Testis (tissue), 3 donors: ENCODE measurements around the gene ERBB4. TPM values are rescaled to one million over a fixed set of nuclear protein-coding genes. Genes with fewer than 3 reads are reported as not detected.

Experiments
- DNase-seq: peaks from one replicate; pipeline ENCODE4 v3.0.0-alpha.2; 2019
- H3K27ac ChIP-seq, 2 donors: fragments of 200-600 bp; sonication (generic); one replicate each; pipeline ENCODE4 v1.5.1; 2019
- H3K27me3 ChIP-seq: fragments of 200-600 bp; sonication (generic); one replicate; pipeline ENCODE4 v1.5.1; 2019
- H3K36me3 ChIP-seq: fragments of 200-600 bp; sonication (generic); one replicate; pipeline ENCODE4 v1.5.1; 2017; ENCODE audit warnings: low read depth; ENCODE audit errors: missing control alignments
- H3K4me1 ChIP-seq: fragments of 200-600 bp; sonication (generic); one replicate; pipeline ENCODE4 v1.5.1; 2019
- H3K4me3 ChIP-seq, 2 donors: fragments of 200-600 bp; sonication (generic); one replicate each; pipeline ENCODE4 v1.5.1; 2017 to 2019
- H3K9me3 ChIP-seq: fragments of 200-600 bp; sonication (generic); one replicate; pipeline ENCODE4 v1.5.1; 2017
- POLR2A ChIP-seq: fragments of 450-650 bp; IDR thresholded peaks from one replicate; pipeline ENCODE4 v1.6.1; 2017; ENCODE audit warnings: antibody characterized with exemption, mild to moderate bottlenecking, moderate library complexity
- WGBS, 2 donors: methylation state at CpG; one replicate each; pipeline ENCODE4 v1.1.5; 2018; 5-methylcytosine and 5-hydroxymethylcytosine counted together
- intact Hi-C: fragments of 100-400 bp; cut with DNase I; formaldehyde crosslinking; loops from one replicate; pipeline ENCODE4 v1.15.1; 2023; ENCODE audit warnings: low total_unique reads
- polyA plus RNA-seq: library from polyadenylated mRNA; stranded (reverse); fragments of 350-450 nt; fragmentation: Illumina TruSeq; extraction: RNeasy Lipid Tissue Mini Kit (QIAGEN cat#74804); gene quantifications from one replicate; pipeline ENCODE4 v1.2.3, GENCODE V29; 2014; ENCODE audit warnings: low read depth, low replicate concordance; ENCODE audit not compliant: insufficient read depth
- total RNA-seq, 2 donors: library from RNA; depleted of rRNA; stranded (reverse); fragments of >200 nt; gene quantifications; one replicate each; pipeline ENCODE4 v1.2.3, GENCODE V29; 2016
- TF ChIP-seq, protein P1 (sequence below), 3 experiments: fragments of 450-650 bp in 2 of 3; fragments of 200-600 bp in 1 of 3; sonication (generic) in 1 of 3; IDR thresholded peaks; one replicate each; pipeline ENCODE4 v1.5.1; 2016 to 2019; ENCODE audit warnings: antibody characterized with exemption in 3 of 3, mild to moderate bottlenecking in 2 of 3, moderate library complexity in 1 of 3

ERBB4 gene
- total and polyA plus RNA-seq, 3 donors from 2014 or later = 6.1 to 62.7 (median 47.7) TPM

DNA sequence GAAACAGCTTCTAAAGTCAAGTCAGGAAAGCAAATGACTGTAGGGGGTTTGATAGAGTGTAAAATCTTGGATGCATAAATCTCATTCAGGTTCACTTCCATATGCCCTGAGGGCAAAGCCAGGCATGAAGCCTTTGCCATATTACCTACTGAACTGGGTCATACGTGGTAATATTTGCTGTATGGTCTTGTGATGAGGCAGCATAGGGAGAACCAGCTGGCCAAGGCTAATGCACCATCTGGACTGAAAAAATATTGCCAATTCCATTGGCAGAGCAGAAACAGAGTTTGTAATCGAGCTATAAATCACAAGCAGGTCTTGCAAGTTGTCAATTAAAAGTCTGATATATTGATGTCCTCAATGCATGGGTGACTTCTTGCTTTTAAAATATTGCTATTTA is 243.8 kb downstream of the ERBB4 start:
- 79 to 91% methylated on average over 2 of the region's 2 CpGs for WGBS, 2 donors
- intact Hi-C loops = no loop called here

DNA sequence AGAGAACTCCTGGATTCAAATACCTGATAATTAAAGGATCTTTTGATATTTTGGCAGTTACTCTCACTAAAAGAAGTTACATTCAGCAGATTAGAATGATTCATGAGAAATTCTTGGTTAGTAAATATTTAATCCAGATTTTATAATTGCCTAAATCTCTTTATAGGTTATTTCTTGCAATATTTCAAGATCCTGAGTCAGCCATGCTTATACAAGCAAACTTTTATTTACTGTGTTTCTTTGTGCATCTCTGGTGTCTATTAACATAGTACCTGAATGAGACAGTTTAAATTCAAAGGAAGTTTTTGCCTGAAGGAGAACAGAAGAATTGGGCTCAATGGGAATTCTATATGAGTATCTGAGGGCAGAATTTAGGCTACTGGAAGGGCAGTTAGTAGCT is 249.3 kb downstream of the ERBB4 start:
- Histone ChIP-seq H3K27me3 (no peaks in the 10 kb centered on the region), H3K4me3 (no peak overlapping the region), H3K4me1 (peaks cover 4% of the 10 kb centered on the region), H3K9me3 (no peaks in the 10 kb centered on the region), H3K36me3 (no peaks in the 10 kb centered on the region), H3K27ac (no peak overlapping the region)
- no peak for DNase-seq
- intact Hi-C loops = no loop called here
- TF ChIP-seq, protein P1, sequence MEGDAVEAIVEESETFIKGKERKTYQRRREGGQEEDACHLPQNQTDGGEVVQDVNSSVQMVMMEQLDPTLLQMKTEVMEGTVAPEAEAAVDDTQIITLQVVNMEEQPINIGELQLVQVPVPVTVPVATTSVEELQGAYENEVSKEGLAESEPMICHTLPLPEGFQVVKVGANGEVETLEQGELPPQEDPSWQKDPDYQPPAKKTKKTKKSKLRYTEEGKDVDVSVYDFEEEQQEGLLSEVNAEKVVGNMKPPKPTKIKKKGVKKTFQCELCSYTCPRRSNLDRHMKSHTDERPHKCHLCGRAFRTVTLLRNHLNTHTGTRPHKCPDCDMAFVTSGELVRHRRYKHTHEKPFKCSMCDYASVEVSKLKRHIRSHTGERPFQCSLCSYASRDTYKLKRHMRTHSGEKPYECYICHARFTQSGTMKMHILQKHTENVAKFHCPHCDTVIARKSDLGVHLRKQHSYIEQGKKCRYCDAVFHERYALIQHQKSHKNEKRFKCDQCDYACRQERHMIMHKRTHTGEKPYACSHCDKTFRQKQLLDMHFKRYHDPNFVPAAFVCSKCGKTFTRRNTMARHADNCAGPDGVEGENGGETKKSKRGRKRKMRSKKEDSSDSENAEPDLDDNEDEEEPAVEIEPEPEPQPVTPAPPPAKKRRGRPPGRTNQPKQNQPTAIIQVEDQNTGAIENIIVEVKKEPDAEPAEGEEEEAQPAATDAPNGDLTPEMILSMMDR (IDR thresholded peaks at IDR 0.05) = no peak
- no peak for TF ChIP-seq POLR2A

More for the DNA sequence above, 243.8 kb downstream of the ERBB4 start:
- H3K27me3 ChIP-seq = no peaks in the 10 kb centered on the region
- no peak overlapping the region for H3K4me3 ChIP-seq
- H3K4me1 ChIP-seq = no peaks in the 10 kb centered on the region
- no peak for DNase-seq
- no peak overlapping the region for H3K27ac ChIP-seq
- H3K9me3 ChIP-seq = no peaks in the 10 kb centered on the region
- no peaks in the 10 kb centered on the region for H3K36me3 ChIP-seq
- TF ChIP-seq POLR2A = no peak
- TF ChIP-seq, protein P1 (IDR thresholded peaks at IDR 0.05) = no peak

DNA sequence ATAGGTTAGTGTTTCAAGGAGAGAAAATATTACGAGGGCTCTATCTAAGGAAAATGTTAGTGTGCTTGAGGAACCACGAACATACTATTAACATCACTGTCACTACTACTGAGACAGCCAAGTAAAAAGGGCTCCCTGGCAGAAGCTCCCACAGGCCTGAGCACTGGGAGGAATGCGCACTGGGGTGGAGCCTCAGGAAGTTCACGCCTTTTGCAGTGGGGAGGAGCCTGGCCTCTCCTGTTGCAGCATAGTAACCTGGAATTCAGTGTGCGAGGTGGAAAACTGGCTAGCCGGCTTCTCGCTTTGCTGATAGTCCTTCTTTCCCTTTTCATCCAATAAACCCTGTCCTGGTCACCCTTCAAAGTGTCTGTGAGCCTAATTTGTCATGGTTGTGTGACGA is 250.3 kb downstream of the ERBB4 start:
- Histone ChIP-seq H3K9me3 (no peaks in the 10 kb centered on the region), H3K27me3 (no peaks in the 10 kb centered on the region), H3K27ac (no peak overlapping the region), H3K4me3 (peak overlapping the region in 1 of 2 donors; percentile 18), H3K4me1 (peaks cover 5% of the 10 kb centered on the region), H3K36me3 (no peaks in the 10 kb centered on the region)
- no peak for DNase-seq
- 70 to 83% methylated on average over 6 to 8 of the region's 8 CpGs for WGBS, 2 donors
- intact Hi-C loops = no loop called here
- TF ChIP-seq POLR2A = no peak
- TF ChIP-seq, protein P1 (IDR thresholded peaks at IDR 0.05) = no peak

DNA sequence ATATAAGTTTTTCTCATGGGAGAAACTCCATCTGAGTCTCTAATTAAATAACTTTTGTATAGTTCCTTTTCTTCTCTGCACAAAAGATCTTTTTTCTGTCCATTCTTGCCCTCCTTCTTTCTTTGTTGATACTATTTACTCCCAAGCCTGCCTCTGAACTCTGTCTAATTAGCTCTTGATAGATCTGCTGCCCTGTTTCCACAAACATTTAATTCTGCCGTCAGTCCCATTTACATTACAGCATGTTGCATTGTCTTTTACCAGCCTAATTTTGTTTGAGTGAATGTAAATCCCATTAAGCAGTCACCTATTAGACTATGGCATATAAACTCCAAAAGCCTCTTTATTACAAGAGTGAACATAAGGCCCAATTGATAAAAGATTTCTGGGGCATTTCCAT is 254.4 kb downstream of the ERBB4 start:
- H3K27me3 ChIP-seq = no peaks in the 10 kb centered on the region
- H3K4me1 ChIP-seq = peaks cover 12% of the 10 kb centered on the region
- H3K36me3 ChIP-seq = no peaks in the 10 kb centered on the region
- H3K4me3 ChIP-seq = no peak overlapping the region
- intact Hi-C loops = no loop called here
- WGBS, 2 donors = 42 to 53% methylated on average over 1 of the region's 1 CpG
- DNase-seq = no peak
- H3K9me3 ChIP-seq = no peaks in the 10 kb centered on the region
- no peak overlapping the region for H3K27ac ChIP-seq
- TF ChIP-seq POLR2A = no peak
- TF ChIP-seq, protein P1 (IDR thresholded peaks at IDR 0.05) = no peak

DNA sequence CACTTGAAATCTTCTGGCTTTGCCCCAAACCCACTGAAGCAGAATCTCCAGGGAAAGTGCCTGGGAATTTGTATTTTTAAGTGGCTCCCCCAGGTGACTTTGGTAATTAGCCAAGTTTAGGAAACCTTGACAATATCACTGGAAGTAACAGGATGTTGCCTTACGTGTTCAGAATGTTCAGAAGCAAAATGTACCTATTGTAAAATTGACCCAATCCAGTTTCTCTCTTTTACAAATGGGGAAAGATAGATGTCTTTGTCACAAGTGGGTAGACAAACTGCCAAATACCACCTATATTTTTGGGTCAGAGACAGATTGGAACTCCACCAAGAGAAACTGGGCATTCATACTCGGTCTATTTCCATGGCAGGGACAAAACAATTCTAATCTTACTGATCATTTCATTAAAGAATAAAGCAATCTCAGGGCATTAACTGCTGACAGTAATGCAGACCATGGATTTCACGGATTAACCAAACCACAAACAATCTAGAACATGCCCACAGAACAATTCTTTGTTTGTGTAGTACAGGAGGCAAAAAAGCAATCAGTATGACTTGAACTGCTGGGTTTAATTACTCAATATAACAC is 255.8 kb downstream of the ERBB4 start:
- no peak for DNase-seq
- H3K4me3 ChIP-seq = no peak overlapping the region
- intact Hi-C loops = no loop called here
- H3K9me3 ChIP-seq = no peaks in the 10 kb centered on the region
- no peaks in the 10 kb centered on the region for H3K27me3 ChIP-seq
- WGBS, 2 donors = 48 to 65% methylated on average over 3 of the region's 3 CpGs
- no peak for TF ChIP-seq POLR2A
- peak overlapping the region in 1 of 2 donors; percentile 12 for H3K27ac ChIP-seq
- no peaks in the 10 kb centered on the region for H3K36me3 ChIP-seq
- H3K4me1 ChIP-seq = peaks cover 12% of the 10 kb centered on the region
